Endodermal cell (in vitro differentiated cells): Measurements from ENCODE around the gene PIGQ. TPM values are rescaled to one million over a fixed set of nuclear protein-coding genes. Genes with fewer than 3 reads are reported as not detected.

ENCODE experiments used
- DNase-seq: peaks from one replicate; pipeline ENCODE4 v3.0.0-alpha.2; 2017
- H3K27ac ChIP-seq: 2 replicates; pipeline ENCODE4 v1.5.1; 2013; ENCODE audit warnings: mild to moderate bottlenecking, low read depth, low read length, moderate library complexity
- H3K27me3 ChIP-seq: 2 replicates; pipeline ENCODE4 v1.6.1; 2013; ENCODE audit warnings: mild to moderate bottlenecking, low read length, moderate library complexity; ENCODE audit not compliant: insufficient read depth, control insufficient read depth, poor library complexity, severe bottlenecking
- H3K36me3 ChIP-seq: 2 replicates; pipeline ENCODE4 v1.7.0; 2013; ENCODE audit warnings: mild to moderate bottlenecking, low read length, moderate library complexity; ENCODE audit not compliant: control insufficient read depth, insufficient read depth
- H3K4me1 ChIP-seq: one replicate; pipeline ENCODE4 v1.7.0; 2013; ENCODE audit warnings: low read length; ENCODE audit not compliant: control insufficient read depth, insufficient read depth
- H3K4me3 ChIP-seq: 2 replicates; pipeline ENCODE4 v1.5.1; 2013; ENCODE audit warnings: mild to moderate bottlenecking, low read length, moderate library complexity
- H3K9ac ChIP-seq: 2 replicates; pipeline ENCODE4 v1.6.1; 2013; ENCODE audit warnings: mild to moderate bottlenecking, low read length, moderate library complexity; ENCODE audit not compliant: poor library complexity, severe bottlenecking; ENCODE audit errors: extremely low read depth
- H3K9me3 ChIP-seq: 2 replicates; pipeline ENCODE4 v1.6.1; 2013; ENCODE audit warnings: mild to moderate bottlenecking, low read length, moderate library complexity; ENCODE audit not compliant: control insufficient read depth
- H3K27ac Mint-ChIP-seq: 2 replicates; pipeline ENCODE4 v1.8.0; 2020; ENCODE audit warnings: mixed read lengths
- H3K27me3 Mint-ChIP-seq: 2 replicates; pipeline ENCODE4 v1.8.0; 2021; ENCODE audit warnings: mild to moderate bottlenecking, mixed read lengths; ENCODE audit not compliant: insufficient read depth
- H3K36me3 Mint-ChIP-seq: 2 replicates; pipeline ENCODE4 v1.8.0; 2020; ENCODE audit warnings: low read depth, mixed read lengths
- H3K4me1 Mint-ChIP-seq: 2 replicates; pipeline ENCODE4 v1.8.0; 2020; ENCODE audit warnings: mixed read lengths
- H3K4me3 Mint-ChIP-seq: 2 replicates; pipeline ENCODE4 v1.8.0; 2020; ENCODE audit warnings: mild to moderate bottlenecking, moderate library complexity, mixed read lengths
- H3K9me3 Mint-ChIP-seq: 2 replicates; pipeline ENCODE4 v1.8.0; 2020; ENCODE audit warnings: mild to moderate bottlenecking, mixed read lengths
- CTCF ChIP-seq: fragments of 200-600 bp; sonication (generic); conservative IDR thresholded peaks from 2 replicates; pipeline ENCODE4 v1.5.0; 2021; ENCODE audit warnings: antibody characterized with exemption, mild to moderate bottlenecking
- WGBS, 2 experiments: methylation state at CpG; one replicate each; pipeline versions ENCODE4 v1.1.5 to v1.1.7; 2013; ENCODE audit warnings: missing lambda C conversion rate in 2 of 2, mixed read lengths in 1 of 2; ENCODE audit not compliant: insufficient coverage in 1 of 2, insufficient read length in 1 of 2; 5-methylcytosine and 5-hydroxymethylcytosine counted together
- total RNA-seq, 2 donors: library from RNA; stranded (reverse); fragmentation: NEBNext Ultra II Directional in 1 of 2; extraction: Animal tissue kit (Norgen Biotek cat#: 25700) in 1 of 2; gene quantifications; 2 replicates in 1 of 2; 3 replicates in 1 of 2; pipeline ENCODE4 v1.2.1, GENCODE V29; 2021

Gene PIGQ
- total RNA-seq, 2 donors from 2014 or later, result 128 to 129 TPM

DNA sequence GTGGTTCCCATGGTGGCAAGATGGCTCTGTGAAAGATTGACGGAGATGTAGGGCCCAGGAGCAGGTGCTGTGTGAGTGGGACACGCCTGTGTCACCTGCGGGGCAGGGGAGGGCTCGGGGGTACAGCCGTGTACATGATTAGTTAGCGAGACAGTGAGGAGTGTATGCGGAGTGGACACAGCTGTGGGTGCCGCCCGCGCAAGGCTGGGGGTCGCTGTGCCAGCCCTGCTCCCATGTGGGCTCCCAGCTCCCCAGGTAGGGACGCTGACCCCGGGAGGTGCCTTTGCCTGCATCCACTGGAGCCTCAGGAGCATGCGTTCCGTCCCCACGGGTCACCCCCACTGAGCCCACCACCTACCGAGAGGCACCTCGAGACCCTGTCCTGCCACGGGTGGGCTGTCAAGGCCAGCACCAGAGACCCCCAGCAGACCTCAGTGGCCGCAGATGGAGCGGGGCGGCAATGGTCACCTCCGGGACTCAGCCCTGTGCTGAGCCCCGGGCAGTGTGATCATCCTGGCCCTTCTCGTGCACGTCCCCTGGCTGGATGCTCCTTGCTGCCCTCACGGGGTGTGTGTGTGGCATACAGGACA is 34.8 kb upstream of the PIGQ start:
- H3K27me3 Mint-ChIP-seq, result no peaks in the 10 kb centered on the region
- Histone ChIP-seq H3K27me3 (no peaks in the 10 kb centered on the region), H3K9ac (no peak overlapping the region), H3K9me3 (no peaks in the 10 kb centered on the region), H3K27ac (no peak overlapping the region), H3K4me3 (no peak overlapping the region), H3K36me3 (peaks cover 9% of the 10 kb centered on the region), H3K4me1 (peaks cover 9% of the 10 kb centered on the region)
- H3K36me3 Mint-ChIP-seq, result peaks cover 10% of the 10 kb centered on the region
- H3K4me3 Mint-ChIP-seq, result no peak overlapping the region
- no peak for TF ChIP-seq CTCF
- no peaks in the 10 kb centered on the region for H3K9me3 Mint-ChIP-seq
- H3K27ac Mint-ChIP-seq, result no peak overlapping the region
- WGBS, 2 experiments, result 96 to 97% methylated on average over 9 to 27 of the region's 27 CpGs
- H3K4me1 Mint-ChIP-seq, result peaks cover under 1% of the 10 kb centered on the region
- no peak for DNase-seq

DNA sequence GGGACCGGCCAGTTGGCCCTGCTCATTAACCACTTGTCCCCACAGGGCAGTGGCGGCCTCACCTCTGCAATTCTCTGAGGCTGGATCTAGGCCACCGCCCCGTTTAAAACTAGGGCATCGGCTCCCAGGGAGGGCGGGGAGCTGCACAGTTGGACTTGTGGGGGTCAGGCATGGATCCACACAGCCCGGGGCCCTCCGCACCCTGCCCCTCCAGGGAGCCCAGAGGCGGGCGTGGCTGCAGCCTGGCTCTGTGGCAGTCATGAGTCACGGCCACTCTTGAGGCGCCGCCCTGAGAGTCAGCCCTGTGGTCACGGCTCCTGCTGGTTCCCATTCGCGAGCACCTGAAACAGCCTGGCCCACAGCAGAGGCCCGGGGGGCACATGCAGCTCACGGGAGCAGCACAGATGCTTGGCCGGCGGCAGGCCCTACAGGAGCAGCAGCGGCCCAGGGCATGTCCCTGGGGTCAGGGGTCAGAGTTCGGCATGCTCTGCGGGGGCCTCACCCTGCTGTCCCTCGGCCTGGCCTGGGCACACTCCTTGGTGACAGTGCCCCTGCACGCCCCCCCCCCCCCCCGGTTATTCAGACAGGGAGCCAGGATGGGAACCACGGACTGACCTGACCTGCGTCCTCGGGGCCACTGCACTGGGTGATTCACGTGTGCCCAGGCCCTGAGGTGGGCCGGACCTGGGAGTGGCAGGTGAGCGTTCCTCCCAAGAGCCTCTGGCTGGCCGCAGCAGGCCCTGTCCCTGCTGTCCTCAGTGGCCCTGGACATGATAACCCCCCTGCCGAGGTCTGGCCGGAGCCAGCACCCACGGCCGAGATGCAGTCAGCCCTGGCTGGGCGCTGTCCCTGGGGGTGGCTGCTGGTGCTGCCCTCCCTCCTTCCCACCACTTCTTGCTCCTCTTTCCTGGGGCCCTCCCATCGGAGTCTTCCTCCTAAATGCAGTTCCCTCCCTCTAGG is 34.0 kb upstream of the PIGQ start:
- no peak overlapping the region for H3K27ac Mint-ChIP-seq
- WGBS, 2 experiments, result 93 to 97% methylated on average over 20 to 39 of the region's 39 CpGs
- H3K27me3 Mint-ChIP-seq, result no peaks in the 10 kb centered on the region
- Histone ChIP-seq H3K27me3 (no peaks in the 10 kb centered on the region), H3K27ac (no peak overlapping the region), H3K9me3 (no peaks in the 10 kb centered on the region), H3K4me3 (no peak overlapping the region), H3K4me1 (peaks cover 8% of the 10 kb centered on the region), H3K36me3 (peaks cover 8% of the 10 kb centered on the region), H3K9ac (no peak overlapping the region)
- peaks cover 10% of the 10 kb centered on the region for H3K36me3 Mint-ChIP-seq
- no peak for TF ChIP-seq CTCF
- no peak overlapping the region for H3K4me3 Mint-ChIP-seq
- H3K4me1 Mint-ChIP-seq, result no peaks in the 10 kb centered on the region
- DNase-seq, result no peak
- H3K9me3 Mint-ChIP-seq, result no peaks in the 10 kb centered on the region

GRCh38 chr16:536746-537145 is 33.0 kb upstream of the PIGQ start:
- H3K4me1 Mint-ChIP-seq, result no peaks in the 10 kb centered on the region

More at GRCh38 chr16:536746-537145, 33.0 kb upstream of the PIGQ start:
- Histone ChIP-seq H3K9ac (no peak overlapping the region), H3K4me3 (no peak overlapping the region), H3K27me3 (no peaks in the 10 kb centered on the region), H3K36me3 (peaks cover 6% of the 10 kb centered on the region), H3K27ac (no peak overlapping the region), H3K9me3 (no peaks in the 10 kb centered on the region), H3K4me1 (peaks cover 8% of the 10 kb centered on the region)
- Mint-ChIP-seq H3K27me3 (no peaks in the 10 kb centered on the region), H3K9me3 (no peaks in the 10 kb centered on the region), H3K36me3 (peaks cover 12% of the 10 kb centered on the region), H3K4me3 (no peak overlapping the region), H3K27ac (no peak overlapping the region)
- 94 to 97% methylated on average over 15 to 17 of the region's 17 CpGs for WGBS, 2 experiments
- no peak for TF ChIP-seq CTCF
- DNase-seq, result no peak
